ENCODE data around the gene CTSA. TPM values are rescaled to one million over a fixed set of nuclear protein-coding genes. Genes with fewer than 3 reads are reported as not detected.

CTSA gene
- total RNA-seq, 1 experiment from 2014 or later, result 109 TPM

DNA sequence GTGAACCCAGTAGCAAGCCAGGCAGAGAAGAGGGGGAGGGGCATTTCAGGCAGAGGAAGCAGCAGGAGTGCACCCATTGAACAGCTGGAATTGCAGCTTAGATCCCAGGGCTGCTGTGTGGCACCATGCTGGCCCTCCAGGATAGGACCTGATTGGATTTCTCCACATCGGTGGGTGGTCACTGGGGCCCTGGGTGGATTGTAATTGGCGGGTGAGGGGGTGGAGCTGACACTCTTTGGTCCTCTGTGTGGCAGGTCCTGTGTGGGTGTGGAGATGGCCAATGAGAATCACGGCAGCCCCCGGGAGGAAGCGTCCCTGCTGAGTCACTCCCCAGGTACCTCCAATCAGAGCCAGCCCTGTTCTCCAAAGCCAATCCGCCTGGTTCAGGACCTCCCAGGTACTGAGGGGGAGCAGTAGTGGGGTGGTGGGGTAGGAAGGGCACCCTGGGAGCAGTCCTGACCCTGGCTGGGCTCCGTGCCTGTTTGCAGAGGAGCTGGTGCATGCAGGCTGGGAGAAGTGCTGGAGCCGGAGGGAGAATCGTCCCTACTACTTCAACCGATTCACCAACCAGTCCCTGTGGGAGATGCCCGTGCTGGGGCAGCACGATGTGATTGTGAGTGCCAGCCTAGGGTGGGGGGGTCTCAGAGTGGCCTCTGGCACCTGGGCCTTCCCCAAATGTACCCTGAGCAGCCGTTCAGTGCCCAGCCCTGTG is 47.7 kb downstream of the CTSA start:
- H3K79me2 ChIP-seq (ENCODE audit: insufficient read depth, low read length), result peaks cover 31% of the 10 kb centered on the region
- no peak overlapping the region for H3K4me3 ChIP-seq (replicated peaks in 1 of 2; ENCODE audit: low read depth in 1 of 2, low read length in 2 of 2)
- intact Hi-C loops (cut with micrococcal nuclease), result loop anchor here (10.0 kb wide), 2 partner anchors 104 to 394 kb away; partner anchors contain the start of genes EPPIN and SNX21
- TF ChIP-seq SIN3A (IDR thresholded peaks at IDR 0.05; ENCODE audit: low read depth) (no peak), EGR1 (IDR thresholded peaks at IDR 0.05; ENCODE audit: low read depth) (no peak), TCF7L2 (IDR thresholded peaks at IDR 0.05; ENCODE audit: borderline replicate concordance, extremely low read depth, insufficient read depth, insufficient read length) (no peak)
- DNase-seq (ENCODE audit: low read depth, low spot score) (peak; percentile 8), ATAC-seq (no peak)
- peaks cover 35 to 43% of the 10 kb centered on the region in 2 experiments for H3K36me3 ChIP-seq (ENCODE audit: control insufficient read depth in 1 of 2, insufficient read depth in 2 of 2, low read length in 2 of 2)
- ChIA-PET RAD21 (ENCODE audit: low non-redundant PET in 1 of 2, low total read pairs in 2 of 2, uncharacterized antibody in 2 of 2, unreplicated experiment in 2 of 2) (no interaction called here), POLR2A (no interaction called here), CTCF (interaction anchor here (2.0 kb wide), 1 partner anchor 31 kb away, joined by 8 read pairs; no protein-coding TSS in a partner anchor)
- H3K27me3 ChIP-seq (ENCODE audit: insufficient read depth, low read length), result no peaks in the 10 kb centered on the region
- no peaks in the 10 kb centered on the region for H3K9me2 ChIP-seq (ENCODE audit: insufficient read depth)
- H3K27ac ChIP-seq (ENCODE audit: low read depth, low read length), result no peak overlapping the region; the same call in 1 of the 2 replicates
- no peaks in the 10 kb centered on the region for H4K20me1 ChIP-seq (ENCODE audit: insufficient read depth)
- BruUV-seq (replicated peaks), result no TSS peak
- H3K9me3 ChIP-seq (ENCODE audit: control insufficient read depth in 1 of 2, insufficient read depth in 1 of 2, low read depth in 1 of 2, low read length in 2 of 2), result no peaks in the 10 kb centered on the region
- no peak overlapping the region for H3K9ac ChIP-seq (ENCODE audit: low read length)
- H3K4me2 ChIP-seq (ENCODE audit: low read length), result no peak overlapping the region
- H2AFZ ChIP-seq (ENCODE audit: low read depth, low read length, poor library complexity, severe bottlenecking), result no peak overlapping the region
- peaks cover 0 to 24% of the 10 kb centered on the region in 2 experiments; a peak in 2 of 4 replicates for H3K4me1 ChIP-seq (ENCODE audit: control insufficient read depth in 1 of 2, insufficient read depth in 2 of 2, low read length in 2 of 2)

DNA sequence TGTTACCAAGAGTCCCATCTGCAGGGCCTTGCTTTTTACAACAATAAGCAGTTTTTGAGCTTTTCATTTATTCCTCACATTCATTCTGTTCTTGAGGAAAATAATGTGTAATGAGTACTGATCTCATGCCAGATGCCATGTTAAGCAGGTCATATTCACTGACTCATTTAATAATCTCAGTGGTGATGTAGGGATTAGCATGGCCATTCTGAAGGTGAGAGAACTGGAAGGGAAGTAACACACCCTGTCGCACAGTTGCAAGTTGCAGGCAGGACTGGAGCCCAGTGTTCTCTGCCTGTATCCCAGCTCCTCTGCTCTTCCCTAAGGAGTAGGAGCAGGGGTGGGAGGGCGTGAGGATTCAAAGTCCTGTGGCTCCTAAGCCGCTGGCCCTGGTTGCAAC is 48.9 kb downstream of the CTSA start:
- POLR2A ChIA-PET, result no interaction called here
- CTCF ChIA-PET, result interaction anchor here (2.0 kb wide), 1 partner anchor 30 kb away, joined by 8 read pairs; no protein-coding TSS in a partner anchor
- Histone ChIP-seq H2AFZ (ENCODE audit: low read depth, low read length, poor library complexity, severe bottlenecking) (no peak overlapping the region), H3K9me2 (ENCODE audit: insufficient read depth) (no peaks in the 10 kb centered on the region), H3K4me2 (ENCODE audit: low read length) (no peak overlapping the region), H3K9ac (ENCODE audit: low read length) (no peak overlapping the region), H3K27ac (ENCODE audit: low read depth, low read length) (no peak overlapping the region), H3K36me3 (ENCODE audit: control insufficient read depth in 1 of 2, insufficient read depth in 2 of 2, low read length in 2 of 2) (peaks cover 36 to 50% of the 10 kb centered on the region in 2 experiments), H3K4me3 (replicated peaks in 1 of 2; ENCODE audit: low read depth in 1 of 2, low read length in 2 of 2) (no peak overlapping the region), H3K79me2 (ENCODE audit: insufficient read depth, low read length) (peaks cover 31% of the 10 kb centered on the region), H3K4me1 (ENCODE audit: control insufficient read depth in 1 of 2, insufficient read depth in 2 of 2, low read length in 2 of 2) (peaks cover 0 to 25% of the 10 kb centered on the region in 2 experiments; a peak in 2 of 4 replicates), H3K9me3 (ENCODE audit: control insufficient read depth in 1 of 2, insufficient read depth in 1 of 2, low read depth in 1 of 2, low read length in 2 of 2) (no peaks in the 10 kb centered on the region), H3K27me3 (ENCODE audit: insufficient read depth, low read length) (no peaks in the 10 kb centered on the region), H4K20me1 (ENCODE audit: insufficient read depth) (no peaks in the 10 kb centered on the region)
- DNase-seq (ENCODE audit: low read depth, low spot score), result no peak
- BruUV-seq (replicated peaks), result no TSS peak
- ATAC-seq, result no peak
- no peak for TF ChIP-seq REST (IDR thresholded peaks at IDR 0.05; ENCODE audit: low read depth)
- TF ChIP-seq CTCF (IDR thresholded peaks at IDR 0.05 in 2 of 3, conservative IDR thresholded peaks at IDR 0.05 in 1 of 3; ENCODE audit: borderline replicate concordance in 1 of 3, insufficient read depth in 1 of 3, low read depth in 2 of 3, low read length in 2 of 3), result no peak
- no peak for TF ChIP-seq ELF1 (IDR thresholded peaks at IDR 0.05; ENCODE audit: borderline replicate concordance, low read depth)
- TF ChIP-seq SP1 (IDR thresholded peaks at IDR 0.05; ENCODE audit: low read depth), result no peak
- intact Hi-C loops (cut with micrococcal nuclease), result no loop called here
- RAD21 ChIA-PET (ENCODE audit: low non-redundant PET in 1 of 2, low total read pairs in 2 of 2, uncharacterized antibody in 2 of 2, unreplicated experiment in 2 of 2), result no interaction called here
